Measurements from ENCODE around the gene NUP153.

Gene NUP153

GRCh38 chr6:17656644-17657043 lies 50.1 kb downstream of the NUP153 start:
- no peak for DNase-seq

- no peak for DNase-seq
Observed at GRCh38 chr6:17656092-17656491, 50.6 kb downstream of the NUP153 start.

GRCh38 chr6:17653198-17653882 lies 53.4 kb downstream of the NUP153 start:
- no peak for DNase-seq

- DNase-seq: no peak
Observed at GRCh38 chr6:17650656-17651309, 55.9 kb downstream of the NUP153 start.

- no peak for DNase-seq
Observed at GRCh38 chr6:17648745-17649144, 58.0 kb downstream of the NUP153 start.

GRCh38 chr6:17640477-17640917 lies 66.2 kb downstream of the NUP153 start:
- DNase-seq: no peak

- DNase-seq: no peak
Observed at GRCh38 chr6:17638212-17638715, 68.5 kb downstream of the NUP153 start.

- no peak for DNase-seq
Observed at GRCh38 chr6:17635568-17635967, 71.2 kb downstream of the NUP153 start.

- DNase-seq: peak; percentile 17
Observed at GRCh38 chr6:17633465-17634188, 73.1 kb downstream of the NUP153 start.

- DNase-seq: no peak
Observed at GRCh38 chr6:17632934-17633333, 73.8 kb downstream of the NUP153 start.

- DNase-seq: no peak
Observed at GRCh38 chr6:17630511-17631073, 76.1 kb downstream of the NUP153 start.

GRCh38 chr6:17629824-17630510 lies 76.8 kb downstream of the NUP153 start:
- no peak for DNase-seq

GRCh38 chr6:17628873-17629272 lies 77.9 kb downstream of the NUP153 start:
- no peak for DNase-seq

- no peak for DNase-seq
Observed at GRCh38 chr6:17624396-17624795, 82.3 kb downstream of the NUP153 start.

- no peak for DNase-seq
Observed at GRCh38 chr6:17622144-17622543, 84.6 kb downstream of the NUP153 start.

- no peak for DNase-seq
Observed at GRCh38 chr6:17621003-17621402, 85.7 kb downstream of the NUP153 start.

- no peak for DNase-seq
Observed at GRCh38 chr6:17615794-17616193, 90.9 kb downstream of the NUP153 start.

- DNase-seq: no peak
Observed at GRCh38 chr6:17612048-17612447, 94.7 kb downstream of the NUP153 start.

- no peak for DNase-seq
Observed at GRCh38 chr6:17610835-17611234, 95.9 kb downstream of the NUP153 start.

- no peak for DNase-seq
Observed at GRCh38 chr6:17606606-17607005, 100.1 kb downstream of the NUP153 start.

GRCh38 chr6:17602888-17603287 lies 103.8 kb downstream of the NUP153 start:
- no peak for DNase-seq

- no peak for DNase-seq
Observed at GRCh38 chr6:17601386-17601703, 105.4 kb downstream of the NUP153 start.
